Spinal cord (tissue), 10 donors: ENCODE data around the gene MAP1B. TPM values are rescaled to one million over a fixed set of nuclear protein-coding genes. Genes with fewer than 3 reads are reported as not detected.
"Not testable (repeated sequence)": the region's sequence is repeated elsewhere in the genome, so short reads cannot be mapped to it uniquely, and the experiment has no call there.

Experiments
- DNase-seq, 6 donors: peaks; one replicate each; pipeline versions ENCODE4 v3.0.0 to v3.0.0-alpha.2; 2013 to 2015; ENCODE audit warnings: low spot score in 6 of 6, low read depth in 4 of 6
- H3K27ac ChIP-seq: one replicate; pipeline ENCODE4 v1.5.1; 2013; ENCODE audit warnings: low read depth, low read length, control low read depth
- H3K27me3 ChIP-seq: one replicate; pipeline ENCODE4 v1.6.1; 2013; ENCODE audit warnings: low read length; ENCODE audit not compliant: control insufficient read depth, insufficient read depth
- H3K36me3 ChIP-seq: one replicate; pipeline ENCODE4 v1.6.1; 2013; ENCODE audit warnings: low read length; ENCODE audit not compliant: control insufficient read depth, insufficient read depth
- H3K4me1 ChIP-seq: one replicate; pipeline ENCODE4 v1.6.1; 2013; ENCODE audit warnings: low read length; ENCODE audit not compliant: control insufficient read depth, insufficient read depth
- H3K4me3 ChIP-seq: one replicate; pipeline ENCODE4 v1.5.1; 2013; ENCODE audit warnings: low read depth, low read length, control low read depth
- H3K9me3 ChIP-seq: one replicate; pipeline ENCODE4 v1.6.1; 2013; ENCODE audit warnings: low read length; ENCODE audit not compliant: control insufficient read depth, insufficient read depth
- WGBS: methylation state at CpG from one replicate; pipeline ENCODE4 v1.1.5; 2013; ENCODE audit warnings: missing lambda C conversion rate; ENCODE audit not compliant: insufficient coverage; 5-methylcytosine and 5-hydroxymethylcytosine counted together
- polyA plus RNA-seq, 2 donors: library from polyadenylated mRNA; unstranded; fragments of 120-200 nt; gene quantifications; one replicate each; pipeline ENCODE4 v1.2.1, GENCODE V29; 2013; ENCODE audit not compliant: insufficient read length in 2 of 2
- total RNA-seq, 2 donors: library from RNA; depleted of rRNA in 1 of 2; stranded (reverse); fragments of 120-200 nt in 1 of 2; fragments of >200 nt in 1 of 2; gene quantifications; one replicate each; pipeline versions ENCODE4 v1.2.3 to v1.2.4, GENCODE V29; 2013 to 2014
- donor health status: healthy.

Gene MAP1B
- total and polyA plus RNA-seq, 4 donors, result 200 to 506 (median 407) TPM

DNA sequence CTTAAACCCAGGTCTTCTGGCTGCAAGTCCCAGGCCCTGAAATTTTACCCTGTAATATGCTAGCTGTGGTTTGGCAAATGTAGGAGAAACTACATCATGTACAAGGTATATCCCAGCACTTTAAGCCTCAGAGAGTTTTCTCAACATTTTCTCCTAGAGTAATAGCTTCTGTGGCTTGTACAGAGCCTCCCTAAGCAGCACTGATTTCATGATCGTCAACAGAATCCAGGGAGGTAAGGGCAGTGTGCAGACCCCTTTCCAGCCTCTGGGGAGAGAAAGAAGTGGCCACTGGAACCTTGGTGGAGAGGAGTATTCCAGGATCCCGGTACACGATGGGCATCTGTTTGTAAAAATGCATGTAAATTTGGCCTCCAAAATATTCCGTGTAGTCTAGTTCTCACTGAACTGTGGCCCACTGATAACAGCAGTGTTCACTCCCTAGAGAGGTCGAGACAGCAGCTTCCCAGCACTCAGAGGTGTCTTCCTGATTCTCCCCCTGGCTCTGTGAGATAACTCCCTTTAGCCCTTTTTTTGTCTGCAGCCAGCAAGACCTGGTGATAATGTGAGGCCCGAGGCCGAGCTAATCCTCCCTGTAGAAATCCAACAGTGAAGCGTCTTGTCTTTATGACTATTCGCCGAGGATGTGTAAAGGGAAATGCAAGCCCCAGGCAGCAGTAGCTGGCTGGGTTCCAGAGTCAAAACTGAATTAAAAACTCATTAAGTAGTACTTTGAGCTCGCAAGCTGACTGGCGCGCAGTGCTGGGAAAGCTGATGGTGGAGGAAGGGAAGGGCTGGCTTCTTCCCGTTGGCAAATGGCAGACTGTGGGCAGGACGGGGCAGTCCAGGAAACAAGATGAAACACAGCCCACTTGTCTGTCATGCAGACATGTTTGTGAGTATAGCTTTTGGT is 59.0 kb downstream of the MAP1B start:
- peak overlapping the region; percentile 83 for H3K27ac ChIP-seq
- H3K4me1 ChIP-seq, result peaks cover 24% of the 10 kb centered on the region
- 4% methylated on average over 13 of the region's 15 CpGs for WGBS
- peaks cover 6% of the 10 kb centered on the region for H3K36me3 ChIP-seq
- no peaks in the 10 kb centered on the region for H3K27me3 ChIP-seq
- H3K4me3 ChIP-seq, result peak overlapping the region; percentile 16
- no peaks in the 10 kb centered on the region for H3K9me3 ChIP-seq
- DNase-seq, result peak in 5 of 6 donors; percentile 77 to 98 (median 86)

DNA sequence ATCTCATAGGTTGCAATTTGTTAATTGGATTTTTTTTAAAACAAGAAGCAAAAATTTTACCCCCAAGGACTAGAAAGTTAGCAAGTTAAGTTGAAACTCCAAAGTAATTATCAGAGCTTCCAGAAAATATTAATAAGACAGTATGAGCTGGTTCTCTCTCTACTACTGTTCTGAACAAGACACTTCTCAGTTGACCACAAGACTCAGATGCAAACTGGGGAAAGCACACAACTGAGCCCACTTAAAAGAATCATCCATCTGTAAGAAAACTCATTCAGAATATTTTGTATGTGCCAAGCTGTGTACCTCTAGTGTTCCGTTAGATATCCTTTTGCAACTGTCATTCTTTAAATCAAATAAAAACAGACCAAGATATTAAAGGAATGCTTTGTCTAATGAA is 60.0 kb downstream of the MAP1B start:
- WGBS, result no CpG with 5 or more reads among the region's 1 CpG
- H3K36me3 ChIP-seq, result peaks cover 6% of the 10 kb centered on the region
- peak overlapping the region; percentile 83 for H3K27ac ChIP-seq
- H3K9me3 ChIP-seq, result no peaks in the 10 kb centered on the region
- H3K4me1 ChIP-seq, result peaks cover 24% of the 10 kb centered on the region
- no peak for DNase-seq
- no peaks in the 10 kb centered on the region for H3K27me3 ChIP-seq
- no peak overlapping the region for H3K4me3 ChIP-seq

DNA sequence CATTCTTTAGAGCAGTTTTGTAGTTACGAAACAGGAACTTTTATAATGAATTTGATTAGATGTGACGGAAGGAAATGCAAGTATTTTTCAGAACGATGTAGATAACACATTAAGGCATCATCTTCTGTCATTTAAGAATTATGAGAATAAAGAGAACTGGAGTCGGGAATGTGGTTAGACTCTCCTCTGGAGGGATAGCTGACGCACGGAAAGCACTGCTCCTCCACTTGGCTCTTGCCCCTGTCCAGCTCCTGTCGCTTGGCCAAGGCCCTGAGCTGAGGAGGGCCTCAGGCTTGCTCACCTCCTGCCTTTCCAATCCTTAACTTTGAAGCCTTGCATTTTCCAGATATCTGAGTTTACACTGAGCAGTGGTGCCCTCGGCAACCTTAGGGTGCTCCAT is 60.5 kb downstream of the MAP1B start:
- no peak overlapping the region for H3K27ac ChIP-seq
- 72% methylated on average over 5 of the region's 8 CpGs for WGBS
- H3K4me3 ChIP-seq, result no peak overlapping the region
- DNase-seq, result no peak
- H3K4me1 ChIP-seq, result peaks cover 24% of the 10 kb centered on the region
- H3K27me3 ChIP-seq, result no peaks in the 10 kb centered on the region
- no peaks in the 10 kb centered on the region for H3K9me3 ChIP-seq
- H3K36me3 ChIP-seq, result peaks cover 5% of the 10 kb centered on the region

GRCh38 chr5:72170101-72170500 is 62.8 kb downstream of the MAP1B start:
- Histone ChIP-seq H3K27ac (no peak overlapping the region), H3K4me3 (no peak overlapping the region), H3K9me3 (no peaks in the 10 kb centered on the region), H3K4me1 (peaks cover 22% of the 10 kb centered on the region), H3K36me3 (peaks cover 6% of the 10 kb centered on the region), H3K27me3 (no peaks in the 10 kb centered on the region)
- WGBS, result no CpG with 5 or more reads among the region's 2 CpGs
- no peak for DNase-seq

- DNase-seq, H3K27ac ChIP-seq: not testable (repeated sequence)
- WGBS, result 94% methylated on average over 2 of the region's 3 CpGs
Measured at GRCh38 chr5:72171181-72171580, 63.9 kb downstream of the MAP1B start.

GRCh38 chr5:72171667-72172066 is 64.4 kb downstream of the MAP1B start:
- Histone ChIP-seq H3K9me3 (no peaks in the 10 kb centered on the region), H3K4me3 (no peak overlapping the region), H3K27me3 (no peaks in the 10 kb centered on the region), H3K27ac (no peak overlapping the region), H3K36me3 (peaks cover 6% of the 10 kb centered on the region), H3K4me1 (peaks cover 16% of the 10 kb centered on the region)
- no peak for DNase-seq
- WGBS, result 83% methylated on average over 2 of the region's 6 CpGs

More at GRCh38 chr5:72171181-72171580, 63.9 kb downstream of the MAP1B start:
- peaks cover 19% of the 10 kb centered on the region for H3K4me1 ChIP-seq
- not testable (repeated sequence) for H3K4me3 ChIP-seq, H3K36me3 ChIP-seq, H3K9me3 ChIP-seq, H3K27me3 ChIP-seq

- Histone ChIP-seq H3K4me3 (no peak overlapping the region), H3K4me1 (peaks cover 19% of the 10 kb centered on the region), H3K36me3 (peaks cover 10% of the 10 kb centered on the region), H3K27me3 (no peaks in the 10 kb centered on the region), H3K9me3 (no peaks in the 10 kb centered on the region), H3K27ac (no peak overlapping the region)
- no peak for DNase-seq
- 75% methylated on average over 4 of the region's 4 CpGs for WGBS
Measured at GRCh38 chr5:72172786-72173185, 65.5 kb downstream of the MAP1B start.

DNA sequence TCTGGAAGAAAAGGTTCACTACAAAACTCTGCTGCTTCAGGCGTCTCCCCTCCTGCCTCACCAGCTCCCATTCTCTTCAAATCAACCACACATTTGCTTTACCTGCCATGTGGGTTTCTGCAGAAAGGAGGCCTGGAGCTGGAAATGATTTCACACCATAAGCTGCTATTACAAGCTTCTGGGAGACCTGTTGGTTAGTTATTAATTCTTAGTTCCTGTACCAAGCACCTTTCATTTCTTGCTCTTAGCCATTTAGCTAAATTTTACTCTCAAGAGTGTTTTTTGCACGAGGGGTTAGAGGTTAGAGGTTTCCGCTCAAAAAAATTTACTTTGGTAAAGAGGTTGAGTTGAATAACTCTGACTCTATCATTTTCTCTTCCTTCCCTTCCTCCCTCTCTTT is 70.3 kb downstream of the MAP1B start:
- Histone ChIP-seq H3K36me3 (peaks cover 13% of the 10 kb centered on the region), H3K9me3 (no peaks in the 10 kb centered on the region), H3K27ac (no peak overlapping the region), H3K4me3 (no peak overlapping the region), H3K4me1 (peaks cover 30% of the 10 kb centered on the region), H3K27me3 (no peaks in the 10 kb centered on the region)
- WGBS, result no CpG with 5 or more reads among the region's 3 CpGs
- DNase-seq, result no peak

DNA sequence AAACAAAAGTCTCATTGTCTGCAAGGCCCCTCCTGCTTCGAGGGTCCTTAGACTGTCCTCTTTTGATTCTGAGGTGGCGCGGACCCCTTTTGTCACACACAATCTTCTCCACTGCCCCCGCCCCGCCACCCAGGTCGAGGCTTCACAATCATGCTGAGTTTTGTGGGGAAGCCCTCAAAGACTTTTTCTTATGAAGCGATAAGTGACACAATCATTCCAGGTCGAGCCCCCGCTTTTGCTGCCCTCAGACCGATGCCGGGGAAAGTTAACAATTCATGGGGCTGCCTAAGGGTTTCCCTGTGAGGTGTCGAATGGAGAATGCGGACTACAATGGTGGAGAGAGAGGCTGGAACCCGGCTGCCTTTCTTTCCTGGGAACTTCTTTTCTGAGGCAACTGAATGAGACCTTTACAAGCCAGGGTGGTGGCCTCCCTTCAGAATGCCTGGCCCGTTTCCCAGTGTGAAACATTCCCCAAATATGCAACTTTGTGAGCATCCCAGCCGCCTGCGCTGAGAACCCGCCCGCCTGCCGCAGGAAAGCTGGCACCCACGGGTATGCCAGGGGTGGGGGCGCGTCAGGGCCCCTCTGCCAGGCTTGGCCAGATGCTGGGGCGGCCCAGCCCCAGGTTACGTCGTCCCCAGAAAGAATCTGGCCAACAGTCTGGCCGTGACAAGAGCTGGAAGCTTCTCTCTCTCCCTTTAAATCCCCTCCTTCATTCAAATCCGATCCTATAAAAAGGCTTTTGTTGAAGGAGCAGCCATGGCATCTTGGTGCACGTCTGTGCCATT is 71.9 kb downstream of the MAP1B start:
- DNase-seq, result peak in 3 of 6 donors; percentile 38 to 92 (median 82)
- H3K4me1 ChIP-seq, result peaks cover 45% of the 10 kb centered on the region
- H3K4me3 ChIP-seq, result peak overlapping the region; percentile 35
- peak overlapping the region; percentile 90 for H3K27ac ChIP-seq
- H3K9me3 ChIP-seq, result no peaks in the 10 kb centered on the region
- WGBS, result 20% methylated on average over 22 of the region's 29 CpGs
- H3K27me3 ChIP-seq, result no peaks in the 10 kb centered on the region
- H3K36me3 ChIP-seq, result peaks cover 18% of the 10 kb centered on the region
